HG03521 (cell line): ENCODE measurements around the gene FBLN1.

Experiments used
- ATAC-seq: cut with Tn5 transposase; IDR thresholded peaks from one replicate; pipeline ENCODE4 v1.9.1; 2021; ENCODE audit warnings: mild to moderate bottlenecking, moderate library complexity; ENCODE audit not compliant: unreplicated experiment

The FBLN1 gene

DNA sequence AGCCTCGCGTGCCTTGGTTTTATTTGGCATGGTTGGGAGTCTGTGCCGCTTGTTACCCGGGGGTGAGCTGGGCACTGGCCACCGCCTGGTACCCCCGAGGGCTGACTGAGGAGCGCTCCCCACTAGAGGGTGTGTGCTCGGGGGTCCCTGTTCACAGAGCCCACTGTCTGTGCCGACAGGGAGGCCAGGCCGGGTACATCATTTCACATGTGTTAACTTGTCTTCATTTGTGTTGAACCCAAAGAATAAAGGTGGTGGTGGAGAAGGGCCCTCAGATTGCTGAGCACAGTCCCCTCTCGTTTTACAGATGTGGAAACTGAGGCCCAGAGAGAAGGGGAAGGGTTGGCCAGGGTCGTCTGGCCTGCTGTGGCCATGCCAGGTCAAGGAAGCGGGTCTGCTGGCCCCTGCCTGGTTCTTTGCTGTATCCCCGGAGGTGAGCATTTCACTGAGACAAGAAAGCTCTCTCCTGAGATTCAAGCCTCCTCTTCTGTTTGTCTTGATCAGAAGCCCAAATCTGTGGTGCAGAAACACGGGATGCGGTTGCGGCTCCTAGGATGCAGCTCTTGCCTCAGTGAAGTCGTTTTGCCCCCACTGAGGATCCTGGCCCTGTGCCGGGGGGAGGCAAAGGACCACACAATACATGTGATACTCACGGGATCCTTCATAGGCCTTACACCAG lies 60.8 kb downstream of the FBLN1 start:
- ATAC-seq: no peak

DNA sequence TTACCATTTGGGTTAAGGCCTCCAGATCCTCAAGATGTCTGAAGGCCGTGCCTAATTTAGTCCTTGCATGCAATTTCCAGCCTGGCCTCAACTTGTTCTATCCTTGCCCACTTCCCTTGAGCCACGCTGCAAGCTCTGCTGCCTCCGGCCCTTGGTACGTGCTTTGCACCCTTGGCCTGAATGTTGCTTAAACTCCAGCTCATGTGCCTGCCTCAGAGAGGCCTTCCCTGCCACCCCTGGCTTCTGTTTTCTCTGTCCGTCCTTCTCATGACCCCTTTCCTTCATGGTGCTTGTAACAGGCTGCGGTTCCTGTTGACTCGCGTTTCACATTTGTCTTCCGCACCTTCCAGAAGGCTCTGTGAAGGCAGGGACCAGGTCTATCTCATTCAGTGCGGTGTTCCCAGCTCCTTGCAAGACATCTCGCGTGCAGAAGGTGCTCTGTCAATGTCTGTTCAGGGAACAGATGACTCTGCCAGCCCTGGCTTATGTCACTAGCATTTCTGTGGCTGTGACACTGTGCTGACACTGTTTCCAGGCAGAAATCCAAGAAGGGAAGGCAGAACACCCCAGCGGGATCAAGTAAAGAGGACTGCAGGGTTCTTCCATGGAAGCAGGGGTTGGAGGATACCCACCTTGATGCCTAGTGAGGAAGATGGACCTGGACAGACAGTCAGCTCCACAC lies 61.8 kb downstream of the FBLN1 start:
- ATAC-seq: no peak

DNA sequence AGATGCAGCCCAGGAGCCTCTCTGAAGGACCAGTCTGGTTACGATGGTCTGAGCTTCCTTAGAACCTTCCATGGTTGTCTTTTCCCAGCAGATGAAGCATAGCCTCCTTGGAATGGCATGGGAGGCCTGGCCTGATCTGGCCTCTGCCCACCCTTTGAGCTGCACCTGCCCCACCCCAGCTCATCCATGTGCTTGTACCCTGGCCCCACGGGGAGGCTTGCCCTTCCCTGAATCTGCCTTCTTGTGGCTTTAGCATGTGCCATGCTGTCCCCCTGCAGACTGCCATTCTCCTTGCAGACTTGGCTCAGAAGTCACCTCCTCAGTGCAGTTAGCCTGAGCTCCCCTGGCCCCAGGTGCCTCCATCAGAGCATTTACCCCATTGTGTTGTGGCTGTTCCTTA lies 62.5 kb downstream of the FBLN1 start:
- no peak for ATAC-seq

DNA sequence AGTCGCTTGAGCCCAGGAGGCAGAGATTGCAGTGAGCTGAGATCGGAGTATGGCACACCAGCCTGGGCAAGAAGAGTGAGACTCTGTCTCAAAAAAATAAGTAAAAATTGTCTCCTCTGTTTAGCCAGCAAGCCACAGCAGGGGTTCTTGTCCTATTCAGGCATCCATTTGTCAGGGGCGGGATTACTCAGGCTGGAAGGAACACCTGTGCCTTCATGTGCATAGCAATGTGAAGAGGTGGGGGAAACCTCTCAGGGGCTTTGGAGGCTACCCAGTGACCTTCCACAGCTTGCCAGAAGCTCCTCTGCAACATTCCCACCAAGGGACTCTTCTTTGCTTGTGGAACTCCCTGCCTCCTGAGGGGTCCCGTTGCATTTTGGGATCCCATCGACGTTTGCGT lies 63.3 kb downstream of the FBLN1 start:
- ATAC-seq: no peak

DNA sequence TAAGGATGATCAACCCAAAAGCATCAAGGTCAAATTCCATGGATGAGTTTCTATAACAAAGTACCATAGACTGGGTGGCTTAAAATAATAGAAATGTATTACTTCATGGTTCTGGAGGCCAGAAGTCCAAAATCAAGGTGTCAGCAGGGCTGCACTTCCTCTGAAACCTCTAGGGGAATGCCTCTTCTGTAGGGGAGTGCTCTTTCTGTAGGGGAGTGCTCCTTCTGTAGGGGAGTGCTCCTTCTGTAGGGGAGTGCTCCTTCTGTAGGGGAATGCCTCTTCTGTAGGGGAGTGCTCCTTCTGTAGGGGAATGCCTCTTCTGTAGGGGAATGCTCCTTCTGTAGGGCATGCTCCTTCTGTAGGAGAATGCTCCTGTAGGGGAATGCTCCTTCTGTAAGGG lies 65.5 kb downstream of the FBLN1 start:
- ATAC-seq: no peak

DNA sequence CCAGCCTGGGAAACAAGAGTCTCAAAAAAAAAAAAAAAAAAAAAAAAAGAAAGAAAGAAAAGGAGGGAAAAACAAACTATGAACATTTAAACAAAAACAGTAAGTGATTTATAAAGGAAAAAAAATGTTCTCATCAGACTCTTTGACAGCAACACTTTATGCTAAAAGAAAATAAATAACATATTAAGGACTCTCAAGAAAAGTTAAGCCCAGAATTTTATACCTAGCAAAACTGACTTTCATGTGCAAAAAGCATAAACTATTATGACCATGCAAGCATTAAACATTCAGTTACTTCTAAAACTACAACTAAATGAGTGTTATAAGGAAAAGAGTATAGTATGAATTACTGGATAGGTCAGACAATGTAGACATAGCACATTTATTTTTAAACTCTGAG lies 68.4 kb downstream of the FBLN1 start:
- ATAC-seq: no peak

DNA sequence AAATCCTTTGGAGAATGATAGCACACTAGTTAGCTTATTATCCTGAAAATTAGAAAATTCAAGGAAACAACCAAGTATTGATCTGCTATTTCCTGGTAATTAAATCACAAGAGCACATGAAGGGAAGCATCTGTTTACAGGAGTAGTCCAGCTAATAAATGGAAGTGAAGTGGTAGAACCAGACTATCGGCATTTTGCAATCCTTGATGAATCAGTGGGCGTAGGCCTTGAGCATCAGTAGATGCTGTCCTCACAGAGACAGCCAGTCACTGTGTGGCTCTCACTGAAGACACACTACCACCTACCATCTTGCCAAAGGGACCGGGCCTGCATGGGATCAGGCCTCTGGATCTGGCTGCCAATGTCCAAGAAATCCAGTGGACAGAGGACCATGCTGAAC lies 69.8 kb downstream of the FBLN1 start:
- ATAC-seq: no peak

DNA sequence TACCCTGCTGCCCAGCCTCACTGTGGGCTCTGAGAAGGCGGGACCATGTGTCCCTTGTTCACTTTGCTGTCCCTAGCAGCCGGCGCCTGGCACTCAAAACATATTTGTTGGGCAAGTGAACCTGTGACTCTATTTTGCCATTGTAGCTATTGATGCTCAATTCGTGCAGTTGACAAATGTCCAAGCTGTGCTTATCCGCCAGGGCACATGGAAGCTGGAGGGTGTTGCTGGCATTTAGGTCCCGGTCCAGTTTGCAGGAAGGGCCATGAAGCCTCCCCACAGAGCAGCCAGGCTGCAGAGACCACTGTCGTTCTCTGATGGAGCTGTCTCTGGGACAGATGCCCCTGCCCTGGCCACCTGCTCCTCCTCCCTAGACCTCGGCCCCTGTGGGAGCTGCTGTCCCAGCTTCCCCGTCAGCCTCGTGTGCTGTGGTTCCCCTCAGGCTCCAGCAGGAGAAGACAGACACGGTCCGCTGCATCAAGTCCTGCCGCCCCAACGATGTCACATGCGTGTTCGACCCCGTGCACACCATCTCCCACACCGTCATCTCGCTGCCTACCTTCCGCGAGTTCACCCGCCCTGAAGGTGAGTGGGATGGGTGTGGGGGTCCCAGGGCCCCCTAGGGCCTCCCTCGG lies 71.5 kb downstream of the FBLN1 start:
- ATAC-seq: no peak

DNA sequence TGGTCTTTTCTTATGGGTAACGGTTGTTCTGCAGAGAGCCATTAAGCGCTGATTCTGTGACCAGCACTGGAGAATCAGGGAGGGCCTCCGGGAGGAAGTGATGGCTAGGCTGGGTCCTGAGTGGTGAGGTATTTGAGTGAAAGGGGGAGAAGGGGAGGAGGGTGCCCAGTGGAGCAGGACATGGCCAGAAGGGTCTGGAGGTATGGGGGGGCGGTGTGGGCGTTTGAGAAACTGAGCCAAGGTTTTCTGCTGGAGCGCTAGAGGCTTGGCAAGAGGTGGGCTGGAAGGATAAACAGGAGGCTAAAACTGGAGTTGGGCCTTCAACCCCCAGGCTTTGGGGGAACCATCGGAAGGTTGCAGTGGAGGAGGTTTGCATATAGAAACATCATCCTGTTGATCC lies 72.5 kb downstream of the FBLN1 start:
- ATAC-seq: no peak

DNA sequence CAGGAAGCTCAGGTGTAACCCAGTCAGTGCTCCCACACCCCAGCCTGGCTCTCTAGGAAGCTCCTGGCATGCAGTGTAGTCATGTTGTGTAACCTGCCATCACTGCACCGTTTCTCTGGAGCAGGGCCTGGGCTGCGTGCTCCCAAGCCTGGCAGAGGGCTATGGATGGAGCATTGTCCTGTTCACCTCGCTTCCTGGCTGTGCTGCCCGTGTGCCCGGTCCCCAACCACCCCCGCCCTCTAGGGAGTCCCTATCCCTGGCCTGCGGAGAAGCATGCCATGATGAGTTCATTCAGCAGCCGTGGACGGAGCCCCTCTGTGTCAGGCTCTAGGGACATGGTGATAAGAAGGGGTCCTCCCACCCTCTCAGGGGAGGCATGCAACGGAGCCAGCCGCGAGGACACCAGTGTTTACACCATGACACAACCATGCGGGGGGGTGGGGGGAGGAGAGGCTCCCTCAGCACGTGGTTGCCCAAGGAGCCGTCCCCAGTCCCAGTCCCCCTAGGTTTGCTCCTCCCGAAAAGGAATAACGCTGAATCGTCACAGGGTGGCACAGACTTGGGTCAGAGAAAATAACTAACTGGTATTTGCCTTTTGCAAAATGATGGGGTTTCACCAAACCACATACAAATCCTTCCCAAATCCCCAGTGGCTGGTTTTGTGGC lies 73.1 kb downstream of the FBLN1 start:
- ATAC-seq: no peak

DNA sequence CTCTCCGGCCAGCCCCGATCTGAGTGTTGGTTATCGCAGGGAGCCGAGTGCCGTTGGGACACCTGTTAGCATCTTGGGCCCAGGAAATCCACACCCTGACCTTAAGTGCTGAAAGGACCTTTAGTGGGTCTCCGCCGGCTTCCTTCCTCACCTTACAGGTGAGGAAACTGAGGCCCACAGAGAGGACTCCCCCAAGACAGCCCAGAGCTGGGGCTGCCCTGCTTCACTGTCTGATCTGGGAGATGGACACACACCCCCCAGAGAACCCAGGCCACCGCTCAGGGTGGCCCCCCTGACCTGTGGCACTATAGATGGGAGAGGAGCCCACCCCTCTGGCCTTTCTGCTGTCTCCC lies 73.6 kb downstream of the FBLN1 start:
- ATAC-seq: no peak

DNA sequence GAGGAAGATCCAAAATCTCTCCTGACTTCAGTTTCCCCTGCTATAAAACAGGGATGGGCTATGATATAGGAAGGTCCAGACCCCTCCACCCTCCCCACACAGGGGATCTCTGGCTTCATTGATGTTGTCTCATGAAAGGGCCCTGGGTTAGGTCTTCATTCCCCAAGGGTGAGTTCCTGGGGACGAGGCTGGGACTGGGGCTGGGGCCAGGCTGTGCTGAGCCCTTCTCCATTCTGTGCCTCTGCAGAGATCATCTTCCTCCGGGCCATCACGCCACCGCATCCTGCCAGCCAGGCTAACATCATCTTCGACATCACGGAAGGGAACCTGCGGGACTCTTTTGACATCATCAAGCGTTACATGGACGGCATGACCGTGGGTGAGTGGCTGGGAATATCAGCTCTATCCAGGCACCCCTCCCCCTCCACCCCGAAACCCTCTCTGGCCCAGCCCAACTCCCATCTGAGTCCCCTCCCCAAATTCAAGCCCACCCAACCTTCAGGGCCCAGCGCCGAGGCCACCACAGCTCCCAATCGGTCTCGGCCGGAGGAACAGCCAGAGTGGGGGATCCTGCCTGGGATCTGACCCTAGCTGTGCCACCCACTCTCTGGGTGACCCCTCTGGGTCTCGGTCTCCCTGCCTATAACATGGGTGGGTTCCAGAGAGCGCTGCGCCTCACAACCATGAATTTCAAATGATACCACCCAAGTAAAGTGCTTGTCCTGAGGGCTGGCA lies 74.2 kb downstream of the FBLN1 start:
- ATAC-seq: no peak

DNA sequence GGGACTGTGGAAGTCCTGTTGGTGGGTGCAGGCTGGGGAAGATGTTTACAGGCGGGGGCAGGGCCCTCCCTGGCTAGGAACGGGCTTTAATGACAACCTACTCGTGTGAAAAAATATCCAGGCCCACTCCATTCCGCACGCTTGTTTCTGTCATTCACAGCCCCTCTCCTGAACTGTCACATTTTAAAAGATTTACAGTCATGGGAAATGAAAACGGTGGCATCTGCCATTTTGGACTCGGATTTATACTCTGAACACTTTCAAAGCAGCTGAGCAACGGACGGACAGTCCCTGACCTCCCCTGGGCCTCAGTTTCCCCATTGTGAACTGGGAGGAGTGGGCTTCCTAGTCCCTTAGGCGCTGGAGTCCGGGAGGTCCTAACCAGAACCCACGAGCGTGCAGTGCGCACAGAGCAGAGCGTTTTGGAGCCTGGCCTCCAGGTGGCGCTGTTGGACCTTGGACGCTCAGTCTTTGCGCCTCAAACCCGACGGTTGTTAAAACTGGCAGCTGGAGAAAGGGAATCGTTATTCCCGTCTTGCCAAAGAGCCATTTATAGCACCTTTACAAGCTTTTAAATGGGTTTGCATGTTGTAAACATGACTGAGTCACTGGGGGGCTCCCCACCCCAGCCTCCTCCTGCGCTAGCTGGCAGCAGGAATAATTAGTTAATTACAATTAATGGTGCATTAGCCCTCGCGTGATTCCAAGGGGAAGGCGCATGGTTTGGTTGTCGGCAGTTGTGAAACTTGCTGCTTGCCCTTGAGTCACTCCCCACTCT lies 75.3 kb downstream of the FBLN1 start:
- no peak for ATAC-seq

DNA sequence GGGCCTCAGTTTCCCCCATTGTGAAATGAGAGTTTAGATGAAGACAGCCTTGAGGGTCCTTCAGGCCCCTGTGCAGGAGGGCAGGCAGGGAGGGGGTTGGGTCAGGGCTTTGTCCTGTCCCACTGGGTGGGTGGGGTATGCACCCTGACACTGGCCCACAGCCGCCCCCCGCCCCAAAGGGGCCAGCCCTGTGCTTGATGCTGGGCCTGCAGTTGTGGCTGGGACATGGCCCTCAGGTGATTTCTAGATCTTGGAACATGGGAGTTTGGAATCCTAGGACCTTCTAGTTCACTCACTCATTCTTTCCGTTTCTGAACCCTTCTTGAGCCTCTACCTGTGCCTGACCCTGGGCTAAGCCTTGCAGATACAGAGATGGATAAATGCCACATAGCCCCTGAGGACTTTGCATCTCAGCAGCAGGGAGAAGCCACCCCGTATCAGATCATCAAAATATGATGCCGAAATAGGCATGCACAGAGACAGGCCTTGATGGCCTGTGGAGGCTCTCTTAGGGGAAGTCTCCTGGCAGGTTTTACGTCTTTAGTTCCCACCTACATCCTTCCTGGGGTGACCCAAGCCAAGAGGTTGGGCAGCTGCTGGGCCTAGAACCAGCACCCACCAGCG lies 76.0 kb downstream of the FBLN1 start:
- ATAC-seq: no peak

DNA sequence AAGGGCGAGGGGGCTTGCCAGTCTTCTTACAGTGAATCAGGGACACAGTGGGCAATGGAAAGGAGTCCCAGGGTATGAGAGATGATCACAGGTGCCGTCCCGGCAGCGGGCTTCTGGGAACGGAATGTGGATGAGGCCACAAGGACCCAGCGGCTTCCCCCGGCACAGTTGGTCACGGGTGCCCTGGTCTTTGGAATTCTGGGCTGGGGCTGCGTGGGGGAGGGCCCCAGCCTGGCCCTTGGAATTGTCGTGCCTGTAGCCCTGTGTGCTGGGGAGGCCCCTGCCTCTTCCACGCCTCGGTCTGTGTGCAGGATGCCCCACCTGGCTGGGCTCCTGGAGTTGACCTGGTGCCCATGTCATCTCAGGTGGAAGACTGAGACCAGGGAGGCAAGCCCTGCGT lies 76.6 kb downstream of the FBLN1 start:
- no peak for ATAC-seq

DNA sequence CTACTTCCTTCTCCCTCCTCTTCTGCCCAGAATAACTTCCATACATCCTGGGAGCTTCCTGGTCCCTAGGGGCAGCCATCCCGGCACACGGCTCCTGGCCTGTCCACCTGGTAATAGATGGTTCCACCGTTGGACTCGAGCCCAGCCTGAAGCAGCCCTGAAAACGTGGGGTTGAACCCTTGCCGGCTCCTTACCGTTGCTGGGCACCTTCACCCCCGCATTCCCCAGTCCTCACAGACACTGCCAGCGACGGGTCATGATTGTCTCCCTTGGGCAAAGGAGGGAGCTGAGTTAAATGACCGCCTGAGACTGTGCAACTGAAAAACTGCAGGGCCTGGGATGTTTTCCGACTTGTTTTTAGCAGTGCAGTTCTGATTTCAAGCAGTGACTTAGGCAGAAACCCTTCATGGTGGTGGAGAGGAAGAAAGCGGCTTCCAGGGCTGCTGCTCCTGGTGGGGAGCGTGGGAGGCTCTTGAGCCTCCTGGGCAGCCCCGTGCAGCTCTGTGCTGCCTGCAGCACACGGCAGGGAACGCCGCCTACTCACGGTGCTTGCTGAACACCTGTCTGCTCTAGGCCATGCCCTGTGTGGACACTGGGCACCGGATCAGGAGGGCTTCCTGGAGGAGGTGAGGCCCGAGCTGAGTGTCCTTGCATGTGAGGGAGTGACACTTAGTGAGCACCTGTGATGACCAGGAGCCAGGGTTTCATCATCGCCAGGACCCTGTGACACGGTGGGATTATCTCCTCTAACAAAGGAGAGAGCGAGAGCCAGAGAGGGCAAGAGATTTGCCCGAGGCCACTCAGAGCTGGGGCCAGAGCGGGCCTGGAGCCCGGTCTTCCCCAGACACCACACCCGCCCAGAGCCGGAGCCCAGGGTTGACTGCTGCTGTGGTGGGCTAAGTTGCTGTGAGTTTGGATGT lies 77.4 kb downstream of the FBLN1 start:
- no peak for ATAC-seq

DNA sequence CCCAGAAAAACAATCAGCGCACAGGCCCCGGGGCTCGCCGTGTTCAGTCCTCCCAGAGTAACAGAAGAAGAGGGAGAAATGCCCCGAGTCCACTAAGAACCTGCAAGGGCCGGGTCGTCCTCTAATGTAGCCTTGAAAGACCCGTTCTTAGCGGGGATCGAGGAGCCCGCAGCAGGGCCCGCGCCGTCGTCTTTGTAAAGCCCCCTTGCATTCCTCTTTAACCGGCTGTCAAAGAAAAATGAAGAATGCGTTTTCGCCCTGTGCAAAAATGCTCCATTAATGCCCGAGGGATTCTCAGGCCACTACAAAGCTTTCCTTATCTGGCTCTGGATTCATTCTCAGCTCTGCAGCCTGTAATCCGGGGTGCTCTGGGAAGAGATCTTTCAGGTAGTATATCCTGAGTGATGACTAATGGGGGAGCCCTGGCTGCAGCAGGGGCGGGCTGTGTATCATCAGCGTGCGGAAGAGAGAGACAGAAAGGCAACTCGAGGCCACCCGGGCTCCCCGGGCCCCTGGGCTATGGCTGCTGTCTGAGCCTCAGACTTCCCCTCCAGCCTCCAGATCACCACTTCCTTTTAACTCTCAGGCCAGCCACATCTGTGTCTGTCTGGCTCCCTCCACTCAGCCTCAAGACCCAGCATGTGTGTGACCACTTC lies 78.2 kb downstream of the FBLN1 start:
- no peak for ATAC-seq

DNA sequence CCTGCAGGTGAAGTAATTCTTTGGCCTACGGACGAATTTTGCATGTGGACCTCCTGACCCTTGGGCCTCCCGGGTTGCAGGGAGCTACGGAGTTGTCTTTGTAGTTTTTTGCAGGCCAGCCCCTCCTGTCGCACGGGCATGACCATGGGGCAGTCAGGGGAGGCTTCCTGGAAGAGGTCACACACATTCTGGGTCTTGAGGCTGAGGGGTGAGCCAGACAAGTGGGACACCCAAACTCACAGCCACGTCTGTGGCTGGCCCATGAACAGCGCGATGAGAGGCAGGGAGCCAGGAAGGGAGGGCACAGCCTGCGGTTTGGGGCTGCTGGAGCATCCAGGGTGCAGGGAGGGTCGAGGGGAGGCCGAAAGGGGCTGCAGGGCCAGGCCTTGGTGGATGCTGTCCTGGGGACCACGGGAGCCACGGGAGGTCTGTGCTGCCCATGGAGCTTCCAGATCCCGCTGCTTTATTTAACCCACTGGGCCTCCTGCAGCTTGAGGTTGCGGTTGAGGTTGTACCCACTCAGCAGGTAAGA lies 78.9 kb downstream of the FBLN1 start:
- ATAC-seq: no peak
